GM12878 (cell line): Measurements from ENCODE around the gene TIMP3. TPM values are rescaled to one million over a fixed set of nuclear protein-coding genes. Genes with fewer than 3 reads are reported as not detected.

Experiments used
- ATAC-seq: fragments of 200-7000 bp; cut with Tn5 transposase; 3 replicates; pipeline ENCODE4 v1.9.1; 2020; ENCODE audit warnings: mild to moderate bottlenecking, moderate library complexity
- BruUV-seq: library from RNA; stranded (reverse); fragments of 400-500 nt; replicated peaks from 2 replicates; lab custom pipeline; 2021; lab: Mats Ljungman, UMichigan
- CTCF ChIA-PET: fragments of 300-600 bp; sonication (Branson Sonifier 250); formaldehyde crosslinking; extraction: SDS; loops from one replicate; lab custom pipeline; 2021; ENCODE audit warnings: inconsistent platforms; lab: Yijun Ruan, JAX
- POLR2A ChIA-PET: fragments of 350-600 bp; formaldehyde crosslinking; extraction: SDS; loops from one replicate; lab custom pipeline; 2021; ENCODE audit warnings: inconsistent platforms; lab: Charles Lee
- RAD21 ChIA-PET: fragments of 300-600 bp; sonication (Branson Sonifier 250); formaldehyde crosslinking; loops from one replicate; lab custom pipeline; 2023; ENCODE audit warnings: antibody characterized with exemption; ENCODE audit not compliant: unreplicated experiment; lab: Charles Lee
- SMC1A ChIA-PET: fragments of 300-600 bp; sonication (Branson Sonifier 250); formaldehyde crosslinking; loops from one replicate; lab custom pipeline; 2023; ENCODE audit not compliant: unreplicated experiment, uncharacterized antibody; lab: Charles Lee
- DNase-seq: peaks from one replicate; pipeline ENCODE4 v3.0.0-alpha.2; 2011; ENCODE audit warnings: low read depth, low spot score
- FAIRE-seq: peaks from 3 replicates; lab custom pipeline; 2011; peaks lifted over from hg19 to GRCh38; lab: Jason Lieb, UNC
- H2AFZ ChIP-seq: 2 replicates; pipeline ENCODE4 v1.6.0; 2011; ENCODE audit warnings: low read depth, low read length, control low read depth; ENCODE audit not compliant: control insufficient read depth
- H3K27ac ChIP-seq: 2 replicates; pipeline ENCODE4 v1.5.1; 2011; ENCODE audit warnings: control low read depth; ENCODE audit not compliant: control insufficient read depth, insufficient read depth
- H3K27me3 ChIP-seq, 2 experiments: replicated peaks in 1 of 2; 2 replicates each; pipeline versions ENCODE4 v1.6.0 to v1.6.1; 2011; ENCODE audit warnings: low read length in 1 of 2; ENCODE audit not compliant: control insufficient read depth in 2 of 2, insufficient read depth in 2 of 2
- H3K36me3 ChIP-seq, 2 experiments: 2 replicates each; pipeline ENCODE4 v1.5.1; 2011; ENCODE audit warnings: low read length in 1 of 2; ENCODE audit not compliant: control insufficient read depth in 2 of 2, insufficient read depth in 2 of 2
- H3K4me1 ChIP-seq: 2 replicates; pipeline ENCODE4 v1.6.1; 2011; ENCODE audit warnings: mild to moderate bottlenecking, low read length, moderate library complexity, mixed read lengths; ENCODE audit not compliant: control insufficient read depth, insufficient read depth
- H3K4me2 ChIP-seq: 2 replicates; pipeline ENCODE4 v1.6.0; 2011; ENCODE audit warnings: control low read depth; ENCODE audit not compliant: control insufficient read depth, insufficient read depth
- H3K4me3 ChIP-seq: fragments of 200-600 bp; sonication (generic); 2 replicates; pipeline ENCODE4 v1.5.1; 2016
- H3K79me2 ChIP-seq: 2 replicates; pipeline ENCODE4 v1.6.0; 2011; ENCODE audit warnings: low read length; ENCODE audit not compliant: control insufficient read depth, insufficient read depth
- H3K9ac ChIP-seq: 2 replicates; pipeline ENCODE4 v1.8.0; 2011; ENCODE audit warnings: low read length, control low read depth, mixed read lengths; ENCODE audit not compliant: control insufficient read depth, insufficient read depth
- H3K9me3 ChIP-seq: replicated peaks from 3 replicates; pipeline ENCODE4 v1.5.1; 2011; ENCODE audit warnings: mild to moderate bottlenecking, low read length; ENCODE audit not compliant: control insufficient read depth, insufficient read depth
- H4K20me1 ChIP-seq: 2 replicates; pipeline ENCODE4 v1.6.0; 2011; ENCODE audit not compliant: control insufficient read depth, insufficient read depth
- CEBPB ChIP-seq, 2 experiments: fragments of 150-350 bp in 1 of 2; IDR thresholded peaks; 2 replicates each; pipeline ENCODE4 v1.6.1; 2012 to 2014; ENCODE audit warnings: low read depth in 2 of 2, low read length in 2 of 2, borderline replicate concordance in 1 of 2, inconsistent platforms in 1 of 2
- POLR2AphosphoS2 ChIP-seq: IDR thresholded peaks from 2 replicates; pipeline ENCODE4 v1.6.1; 2011; ENCODE audit warnings: low read depth, mild to moderate bottlenecking, low read length, improper control_type of control experiment, moderate library complexity
- ZBTB40 ChIP-seq: fragments of 450-650 bp; IDR thresholded peaks from 2 replicates; pipeline ENCODE4 v1.6.1; 2016; ENCODE audit warnings: mild to moderate bottlenecking, moderate library complexity, borderline replicate concordance
- WGBS: methylation state at CpG from one replicate; pipeline ENCODE4 v1.1.6; 2016; ENCODE audit warnings: low lambda C conversion rate; ENCODE audit not compliant: insufficient replicate concordance, insufficient coverage; ENCODE audit errors: missing lambda C conversion rate; 5-methylcytosine and 5-hydroxymethylcytosine counted together
- in situ Hi-C: fragments of 300-500 bp; cut with MboI; formaldehyde crosslinking; loops from 9 replicates; pipeline ENCODE4 v1.14.3; 2018; ENCODE audit warnings: mixed read lengths
- intact Hi-C: fragments of 100-400 bp; cut with micrococcal nuclease; formaldehyde crosslinking; loops from one replicate; pipeline ENCODE4 v1.14.2; 2022; ENCODE audit not compliant: unreplicated experiment
- polyA plus RNA-seq, 11 experiments: library from polyadenylated mRNA; depleted of rRNA in 4 of 11; unstranded in 6 of 11; stranded (reverse) in 5 of 11; fragments of >200 nt; fragmentation: Nextera tagmentation in 4 of 11; fragmentation: Illumina TruSeq in 1 of 11; extraction: Ambion mirVana in 4 of 11; extraction: Trizol in 1 of 11; gene quantifications; 1 replicate in 1 of 11; 2 replicates in 10 of 11; pipeline versions ENCODE4 v1.2.1 to v1.2.3, GENCODE V29; 2011 to 2016; ENCODE audit warnings: inconsistent platforms in 2 of 11, missing spikeins in 2 of 11, low read depth in 1 of 11
- total RNA-seq, 4 experiments: library from RNA; depleted of rRNA in 3 of 4; stranded (reverse); fragments of >200 nt in 3 of 4; fragmentation: Illumina TruSeq in 1 of 4; extraction: Trizol in 1 of 4; gene quantifications; 2 replicates each; pipeline versions ENCODE4 v1.2.1 to v1.2.3, GENCODE V29; 2013 to 2021

The TIMP3 gene
- total and polyA plus RNA-seq, 10 of the 15 experiments (the other 5 are each of a cell fraction or from before 2014, with no cell fraction given), result 0.01 to 0.74 (median 0.27) TPM; not detected in 5

- Histone ChIP-seq H3K4me2 (no peak overlapping the region), H3K4me1 (no peaks in the 10 kb centered on the region), H3K79me2 (no peaks in the 10 kb centered on the region), H3K4me3 (no peak overlapping the region), H3K9me3 (no peaks in the 10 kb centered on the region), H3K9ac (no peak overlapping the region), H3K27me3 (no peaks in the 10 kb centered on the region; a peak in 2 of 4 replicates), H3K36me3 (no peaks in the 10 kb centered on the region), H4K20me1 (no peaks in the 10 kb centered on the region), H2AFZ (no peak overlapping the region), H3K27ac (no peak overlapping the region)
- no TSS peak for BruUV-seq
- RAD21 ChIA-PET, result interaction anchor here (1.0 kb wide), 1 partner anchor 10 kb away, joined by 3 read pairs; no protein-coding TSS in a partner anchor
- ATAC-seq, result no peak
- 17% methylated on average over 3 of the region's 3 CpGs for WGBS
- FAIRE-seq, result no peak
- in situ Hi-C loops, result no loop called here
- POLR2A ChIA-PET, result no interaction called here
- CTCF ChIA-PET, result no interaction called here
- DNase-seq, result no peak
- intact Hi-C loops, result no loop called here
- SMC1A ChIA-PET, result no interaction called here
- TF ChIP-seq CEBPB (IDR thresholded peaks at IDR 0.05; ENCODE audit: borderline replicate concordance in 1 of 2, low read depth in 2 of 2, low read length in 2 of 2) (no peak), ZBTB40 (no peak), POLR2AphosphoS2 (no peak)
Observed at GRCh38 chr22:32877196-32877595, 75.7 kb downstream of the TIMP3 start.
